Pons (tissue), 1 donor: Measurements from ENCODE around the gene GDAP1L1.

Source experiments
- DNase-seq: peaks from one replicate; pipeline ENCODE4 v3.0.0-alpha.2; 2016; ENCODE audit warnings: low spot score

Gene GDAP1L1

DNA sequence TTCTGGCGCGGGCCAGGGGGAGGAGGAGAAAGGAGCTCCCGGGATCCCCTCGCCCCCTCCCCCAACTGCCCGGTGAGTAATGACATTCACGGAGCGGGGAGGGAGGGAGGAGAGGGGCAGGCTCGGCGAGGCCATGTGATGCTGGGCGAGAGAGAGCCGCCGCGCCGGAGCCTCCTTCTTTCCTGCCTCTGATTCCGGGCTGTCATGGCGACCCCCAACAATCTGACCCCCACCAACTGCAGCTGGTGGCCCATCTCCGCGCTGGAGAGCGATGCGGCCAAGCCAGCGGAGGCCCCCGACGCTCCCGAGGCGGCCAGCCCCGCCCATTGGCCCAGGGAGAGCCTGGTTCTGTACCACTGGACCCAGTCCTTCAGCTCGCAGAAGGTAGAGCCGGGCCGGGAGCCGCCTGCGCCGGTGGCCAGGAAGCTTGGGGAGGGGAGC is at the start of gene GDAP1L1:
TSS of gene GDAP1L1 (plus strand) at position 178 of the 441 bp plus-strand sequence. CDS start at position 205, 27 bp downstream.
- DNase-seq = no peak

DNA sequence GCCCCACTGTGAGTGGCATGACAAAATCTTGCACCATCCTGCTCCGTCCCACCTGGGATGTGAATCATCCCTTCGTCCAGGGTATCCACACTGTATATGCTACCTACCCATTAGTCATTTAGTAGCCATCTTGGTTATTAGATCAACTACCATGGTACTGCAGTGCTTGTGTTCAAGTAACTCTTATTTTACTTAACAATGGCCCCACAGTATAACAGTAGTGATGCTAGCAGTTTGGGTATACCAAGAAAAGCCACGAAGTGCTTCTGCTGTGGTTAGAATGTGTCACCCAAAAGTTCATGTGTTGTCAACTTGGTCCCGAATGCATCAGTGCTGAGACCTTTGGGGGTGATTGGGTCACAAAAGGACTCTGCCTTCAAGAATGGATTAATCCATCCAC is 48.2 kb upstream of the GDAP1L1 start:
- no peak for DNase-seq

DNA sequence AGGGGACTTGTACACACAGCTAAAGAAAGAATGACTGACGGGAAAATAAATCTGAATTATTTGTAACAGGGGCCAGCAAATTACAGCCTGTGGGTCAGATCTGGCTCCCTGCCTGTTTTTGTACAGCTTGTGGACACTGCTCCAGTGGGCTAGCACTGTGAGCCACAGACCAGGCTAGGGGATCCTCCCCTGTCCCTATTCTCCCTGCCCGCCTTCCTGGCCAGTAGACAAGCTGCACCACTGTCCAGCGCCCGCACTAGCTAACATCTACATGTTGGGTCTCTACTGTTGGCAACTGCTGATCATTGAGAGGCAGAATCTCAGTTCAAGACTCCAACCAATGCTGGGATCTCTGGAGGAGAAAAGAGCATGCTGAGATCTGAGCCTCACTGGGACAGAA is 47.2 kb upstream of the GDAP1L1 start:
- no peak for DNase-seq

DNA sequence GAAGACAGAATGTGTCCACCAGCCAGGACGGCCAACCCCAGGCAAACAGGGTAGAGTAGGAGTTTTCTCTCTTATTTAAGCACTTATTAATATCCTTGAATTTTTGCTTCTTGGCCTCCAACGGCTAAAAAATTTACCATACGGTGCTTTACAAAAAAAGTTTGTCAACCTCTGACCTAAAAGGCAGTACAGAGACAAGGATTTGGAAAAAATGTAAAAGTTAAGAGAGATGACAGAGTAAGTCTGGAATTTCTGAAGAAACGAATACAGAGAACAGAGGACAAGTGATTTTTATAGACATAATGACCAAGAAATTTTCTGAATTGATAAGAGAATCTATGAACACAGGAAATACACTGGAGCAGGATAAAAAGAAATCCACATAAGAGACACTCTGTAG is 46.7 kb upstream of the GDAP1L1 start:
- DNase-seq = no peak

DNA sequence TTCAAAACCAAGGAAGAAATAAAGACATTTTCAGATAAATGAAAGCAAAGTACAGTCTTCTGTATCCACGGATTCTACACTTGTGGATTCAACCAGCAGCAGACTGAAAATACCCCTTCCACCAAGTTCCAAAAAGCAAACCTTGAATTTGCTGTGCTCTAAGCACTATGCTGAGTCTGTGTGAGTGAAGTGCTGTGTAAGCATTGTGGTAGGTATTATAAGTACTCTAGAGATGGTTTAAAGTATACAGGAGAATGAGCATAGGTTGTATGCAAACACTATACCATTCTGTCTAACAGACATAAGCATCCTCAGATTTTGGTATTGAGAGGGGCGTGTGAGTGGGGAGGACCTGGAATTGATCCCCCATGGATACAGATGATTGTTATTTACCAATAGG is 46.1 kb upstream of the GDAP1L1 start:
- DNase-seq = no peak

DNA sequence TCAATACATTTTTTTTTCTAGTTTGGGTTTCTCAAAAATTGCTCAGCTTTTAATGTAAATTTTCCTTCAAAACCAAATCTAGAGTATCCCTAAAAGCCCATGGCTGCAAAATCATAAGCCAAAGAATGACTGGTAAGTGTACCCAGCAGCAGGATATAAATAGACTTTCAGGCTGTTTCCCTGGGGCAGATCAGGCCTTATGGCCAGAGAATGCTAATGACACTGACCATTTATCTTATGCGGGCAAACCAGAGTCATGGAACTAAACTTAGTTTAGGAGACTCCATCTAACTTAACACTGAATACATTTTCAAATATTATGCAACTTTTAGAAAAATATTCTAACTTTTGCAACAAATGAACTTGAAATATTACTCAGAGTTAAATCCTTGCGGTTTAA is 43.9 kb upstream of the GDAP1L1 start:
- DNase-seq = no peak

DNA sequence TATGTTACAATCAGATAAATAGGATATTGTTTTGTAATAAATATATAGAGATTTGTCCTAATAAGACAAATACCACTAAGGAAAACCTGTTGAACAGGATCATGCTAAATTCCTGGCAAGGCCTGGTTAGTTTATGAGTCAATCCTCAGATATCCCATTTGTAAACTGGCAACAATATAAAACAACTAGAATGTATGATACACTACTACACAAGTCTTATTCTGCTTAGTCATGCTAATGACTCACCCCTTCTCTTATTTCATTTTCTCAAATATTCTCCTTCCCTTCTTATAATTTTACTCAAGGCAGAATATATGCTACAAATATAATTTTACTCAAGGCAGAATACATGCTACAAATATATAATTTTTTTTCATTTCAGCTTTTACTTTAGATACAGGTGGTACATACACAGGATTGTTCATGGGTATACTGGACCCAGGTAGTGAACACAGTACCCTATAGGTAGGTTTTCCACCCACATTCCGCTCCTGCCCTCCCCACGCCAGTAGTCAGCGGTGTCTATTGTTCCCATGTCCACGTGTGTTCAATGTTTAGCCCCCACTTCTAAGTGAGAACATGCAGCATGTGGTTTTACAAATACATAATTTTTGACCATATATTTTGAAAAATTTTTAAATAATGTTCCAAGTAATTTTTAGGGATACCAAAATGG is 42.8 kb upstream of the GDAP1L1 start:
- DNase-seq = no peak

DNA sequence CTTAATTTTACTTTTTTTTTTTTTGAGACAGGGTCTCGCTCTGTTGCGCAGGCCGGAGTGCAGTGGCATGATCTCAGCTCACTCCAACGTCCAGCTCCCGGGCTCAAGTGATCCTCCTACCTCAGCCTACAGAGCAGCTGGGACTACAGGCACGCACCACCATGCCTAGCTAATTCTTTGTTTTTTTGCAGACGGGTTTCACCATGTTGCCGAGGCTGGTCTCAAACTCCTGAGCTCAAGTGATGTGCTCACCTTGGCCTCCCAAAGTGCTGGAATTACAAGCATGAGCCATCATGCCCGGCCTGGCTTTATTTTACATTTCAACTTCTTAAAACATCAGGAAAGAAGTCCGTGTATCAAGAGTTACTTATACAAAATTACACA is 42.3 kb upstream of the GDAP1L1 start:
- no peak for DNase-seq

DNA sequence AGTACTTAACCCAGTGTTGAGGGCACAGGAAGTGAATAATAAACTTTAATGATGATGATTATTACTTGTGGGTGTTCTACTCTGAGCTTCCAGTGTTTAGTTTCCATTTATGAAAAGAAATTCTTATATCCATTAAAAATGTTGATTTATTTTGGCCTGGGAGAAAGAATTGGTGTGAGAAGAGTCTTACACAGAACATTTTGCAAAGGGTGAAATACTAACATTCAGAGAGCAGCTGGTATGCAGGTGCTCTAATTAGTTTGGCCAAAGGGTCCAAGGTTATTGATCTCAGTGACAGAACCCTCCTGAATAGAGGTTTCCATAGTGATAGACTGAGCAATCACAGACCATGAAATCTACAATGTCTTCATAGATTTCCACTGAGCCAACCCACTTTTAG is 41.0 kb upstream of the GDAP1L1 start:
- no peak for DNase-seq

DNA sequence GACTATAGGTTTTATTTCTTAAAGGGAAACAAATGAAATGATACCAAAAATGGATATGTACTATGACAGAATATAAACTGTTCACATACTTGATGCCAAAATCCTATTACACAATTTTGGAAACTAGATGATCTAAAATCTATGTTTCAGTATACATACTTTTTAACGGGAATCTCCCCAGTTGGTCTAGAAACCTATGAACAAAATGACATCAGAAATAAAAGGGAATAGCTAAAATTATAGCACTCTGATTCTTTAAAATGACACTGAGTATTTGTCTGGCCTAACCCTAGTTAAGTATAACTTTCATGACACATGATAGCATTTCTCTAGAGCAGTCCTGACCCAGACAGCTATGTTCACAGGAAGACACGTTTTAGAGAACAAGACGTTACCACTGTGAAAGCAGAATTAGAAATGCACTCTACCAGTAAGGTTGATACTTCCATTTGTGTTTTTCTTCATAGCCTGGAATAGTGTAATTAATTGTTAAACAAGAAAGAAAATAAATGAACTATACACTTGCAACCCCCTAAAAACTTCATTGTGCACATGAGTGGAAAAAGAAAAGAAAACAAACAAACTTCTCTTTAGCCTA is 39.9 kb upstream of the GDAP1L1 start:
- DNase-seq = no peak

DNA sequence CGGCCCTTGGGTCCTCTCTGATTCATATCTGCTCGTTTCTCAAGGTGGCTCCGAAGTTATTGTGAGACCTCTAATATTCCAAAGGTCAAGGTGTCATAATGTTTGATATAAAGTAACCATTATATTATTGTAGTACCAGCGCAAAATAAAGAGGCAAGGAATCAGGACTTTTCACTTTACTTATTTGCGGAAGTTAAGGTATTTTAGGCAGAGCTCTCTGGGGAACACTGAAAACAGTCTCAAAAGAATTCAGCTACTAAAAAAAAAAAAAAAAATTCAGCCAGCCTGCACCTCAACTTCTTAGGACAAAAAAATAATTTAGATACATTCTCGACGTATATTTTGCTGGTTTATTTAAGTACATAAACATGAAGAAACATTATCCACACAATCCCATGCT is 38.9 kb upstream of the GDAP1L1 start:
- DNase-seq = no peak

DNA sequence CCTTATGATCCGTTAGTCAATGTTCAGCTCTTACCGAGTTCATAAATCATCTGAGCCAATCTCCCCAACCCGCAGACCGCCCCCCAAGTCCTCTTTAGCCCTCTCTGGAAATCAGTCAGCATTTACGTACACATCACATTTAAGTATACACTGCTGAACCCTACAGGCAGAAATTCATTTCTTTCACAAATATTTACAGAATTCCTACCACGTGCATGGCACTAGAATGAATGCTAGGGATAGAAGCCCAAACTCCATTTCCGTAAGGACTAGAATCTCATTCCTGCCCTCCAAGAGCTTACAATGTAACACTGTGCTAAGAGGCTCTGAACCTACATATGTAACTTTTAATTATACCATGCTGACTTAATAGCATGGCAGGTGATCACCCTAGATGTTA is 38.3 kb upstream of the GDAP1L1 start:
- no peak for DNase-seq

DNA sequence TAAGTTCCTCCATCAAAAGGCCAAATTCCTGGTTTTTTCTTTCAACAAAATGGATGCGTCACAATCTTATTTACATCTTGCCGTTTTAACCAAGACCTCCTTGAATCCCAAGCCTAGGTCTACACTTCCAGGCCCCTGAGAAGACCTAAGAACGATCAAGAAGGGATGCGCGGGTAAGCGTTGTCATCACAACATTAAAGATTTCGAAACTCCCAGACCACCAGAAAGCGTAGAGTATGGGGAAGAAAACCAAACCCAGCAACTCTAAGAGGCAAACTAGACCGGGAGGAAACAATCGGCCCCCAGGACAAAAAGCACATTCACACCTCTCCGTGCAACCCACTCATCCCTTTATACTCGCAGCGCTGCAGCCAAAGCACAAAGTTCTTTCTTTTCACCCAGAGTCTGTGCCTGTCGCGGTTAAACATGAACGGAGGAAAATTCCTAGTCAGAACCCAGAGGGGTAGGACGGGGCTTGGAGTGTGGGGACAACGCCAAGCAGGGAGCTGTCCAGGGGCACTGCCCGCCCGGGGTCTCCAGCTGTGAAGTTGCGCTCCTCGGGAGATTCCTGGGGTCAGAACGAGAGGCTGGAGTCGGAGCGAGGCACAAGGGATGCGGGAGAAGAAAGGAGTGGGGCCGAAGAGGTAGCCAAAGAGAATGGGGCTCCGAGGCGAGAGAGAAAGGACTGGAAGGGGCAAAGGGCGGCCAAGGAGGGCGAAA is 37.3 kb upstream of the GDAP1L1 start:
- DNase-seq = peak; percentile 29

DNA sequence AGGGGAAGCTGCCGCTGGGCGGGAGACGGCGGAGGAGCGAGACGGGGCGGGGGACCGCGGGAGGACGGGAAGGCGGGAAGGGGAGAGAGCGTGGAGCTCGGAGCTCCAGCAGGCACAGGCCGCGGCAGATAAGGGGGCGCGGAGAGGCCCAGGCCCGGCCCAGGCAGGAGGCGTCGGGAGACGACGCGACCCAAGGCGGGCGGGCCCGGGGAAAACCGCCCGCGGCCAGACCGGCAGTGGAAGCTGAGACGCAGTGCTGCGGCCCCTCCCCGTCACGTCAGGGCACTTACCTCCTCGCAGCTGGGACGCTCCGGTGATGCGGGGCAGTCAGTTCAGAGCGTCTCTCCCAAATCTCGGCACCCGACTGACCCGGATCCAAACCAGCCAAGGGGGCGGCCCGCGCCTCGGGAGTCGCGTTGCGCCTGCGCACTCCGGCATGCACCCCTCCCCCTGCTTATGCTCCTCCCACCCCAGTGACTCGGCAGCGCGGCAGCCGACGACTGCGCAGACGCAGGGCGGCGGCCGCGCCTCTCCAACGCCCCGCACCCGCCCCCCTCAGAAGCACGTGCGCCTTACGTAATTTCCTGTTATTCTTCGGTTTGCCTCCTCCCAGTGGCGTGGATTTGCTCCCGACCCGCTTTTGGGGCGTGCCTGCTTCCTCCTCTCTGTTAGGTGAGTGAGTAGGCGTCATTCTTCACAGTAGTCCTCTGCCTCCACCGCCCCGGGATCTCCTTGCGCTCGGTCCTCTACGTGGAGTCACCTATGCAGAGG is 36.5 kb upstream of the GDAP1L1 start, which contains the start of gene OSER1:
TSS of gene OSER1 (minus strand) at position 366 of the 771 bp plus-strand sequence. CDS start 3,814 bp downstream, outside the sequence.
- peak; percentile 97 for DNase-seq

DNA sequence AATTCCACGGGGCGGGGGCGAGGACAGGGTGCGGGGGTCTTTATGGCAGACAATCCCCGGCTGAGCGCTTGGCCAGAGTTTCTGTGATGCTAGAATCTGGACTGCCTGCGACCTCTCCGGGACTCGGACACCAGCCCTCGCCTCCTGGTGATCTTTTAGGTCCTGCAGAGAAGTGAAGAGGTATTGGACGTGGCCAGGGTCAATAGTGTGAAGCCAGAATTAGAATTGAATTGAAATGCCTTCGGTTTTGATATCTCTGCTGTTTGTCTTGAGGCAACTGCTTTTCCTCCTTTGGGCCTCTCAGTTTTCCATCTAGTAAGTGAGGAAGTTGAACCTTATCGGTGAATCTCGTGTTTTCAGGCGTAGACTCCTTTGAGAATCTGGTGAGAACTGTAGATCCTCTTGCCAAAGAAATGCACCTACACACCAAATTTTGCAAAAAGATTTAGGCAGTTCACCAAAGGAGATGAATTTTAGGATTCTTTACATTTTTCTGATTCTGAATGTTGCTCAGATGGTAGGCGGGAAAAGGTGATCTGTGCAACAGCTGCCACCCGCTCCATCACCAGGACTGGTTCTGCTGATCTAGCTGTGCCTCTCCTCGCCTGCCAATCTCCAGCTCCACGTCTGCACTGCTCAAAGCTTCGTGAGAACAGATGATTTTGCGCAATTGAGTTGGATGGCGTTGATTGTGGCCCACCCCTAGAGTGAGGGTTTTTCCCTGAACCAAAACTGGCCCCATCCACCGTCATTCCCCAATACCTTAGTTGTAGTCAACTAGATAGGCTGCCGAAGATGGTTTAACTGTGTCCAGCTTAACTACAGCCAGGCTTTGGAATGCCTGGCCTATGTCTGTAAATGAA is 35.7 kb upstream of the GDAP1L1 start:
- DNase-seq = peak; percentile 55

DNA sequence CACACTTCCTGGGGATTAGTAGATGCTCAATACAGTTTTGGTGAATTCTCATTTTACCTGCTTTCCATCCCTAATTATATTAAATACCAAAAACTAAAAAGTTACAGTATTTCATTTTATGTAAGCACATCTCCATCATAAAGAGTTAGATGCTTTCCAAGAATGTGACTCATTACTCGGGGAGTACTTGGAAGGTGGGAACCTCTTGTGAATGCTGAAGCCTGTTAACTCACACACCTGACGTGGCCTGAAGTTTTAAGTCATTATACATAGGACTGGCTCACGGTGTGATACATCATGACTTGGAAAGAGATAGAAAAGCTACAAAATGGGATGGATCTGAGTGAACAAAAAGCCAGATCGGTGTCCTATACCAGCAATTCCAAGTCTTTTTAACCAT is 34.3 kb upstream of the GDAP1L1 start:
- no peak for DNase-seq

DNA sequence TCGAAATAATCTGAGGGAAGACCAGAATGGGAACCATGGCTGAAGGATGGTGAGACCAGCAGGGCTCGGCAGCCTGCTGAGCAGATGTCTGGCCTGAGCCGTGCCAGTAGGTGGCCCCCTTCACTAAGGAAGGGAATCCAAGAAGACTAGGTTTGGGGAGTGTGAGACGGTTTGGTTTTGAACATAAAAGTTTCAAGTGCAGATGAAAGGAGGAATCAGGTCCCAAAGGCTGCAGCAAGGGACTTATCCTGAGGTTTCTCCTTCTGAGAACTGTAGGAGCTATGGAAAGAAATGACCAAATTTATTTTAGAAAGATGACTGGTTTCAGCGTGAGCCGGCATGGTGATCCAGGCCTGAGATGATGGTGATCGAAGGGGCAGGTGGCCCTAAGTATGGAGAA is 32.0 kb upstream of the GDAP1L1 start:
- DNase-seq = peak; percentile 71

DNA sequence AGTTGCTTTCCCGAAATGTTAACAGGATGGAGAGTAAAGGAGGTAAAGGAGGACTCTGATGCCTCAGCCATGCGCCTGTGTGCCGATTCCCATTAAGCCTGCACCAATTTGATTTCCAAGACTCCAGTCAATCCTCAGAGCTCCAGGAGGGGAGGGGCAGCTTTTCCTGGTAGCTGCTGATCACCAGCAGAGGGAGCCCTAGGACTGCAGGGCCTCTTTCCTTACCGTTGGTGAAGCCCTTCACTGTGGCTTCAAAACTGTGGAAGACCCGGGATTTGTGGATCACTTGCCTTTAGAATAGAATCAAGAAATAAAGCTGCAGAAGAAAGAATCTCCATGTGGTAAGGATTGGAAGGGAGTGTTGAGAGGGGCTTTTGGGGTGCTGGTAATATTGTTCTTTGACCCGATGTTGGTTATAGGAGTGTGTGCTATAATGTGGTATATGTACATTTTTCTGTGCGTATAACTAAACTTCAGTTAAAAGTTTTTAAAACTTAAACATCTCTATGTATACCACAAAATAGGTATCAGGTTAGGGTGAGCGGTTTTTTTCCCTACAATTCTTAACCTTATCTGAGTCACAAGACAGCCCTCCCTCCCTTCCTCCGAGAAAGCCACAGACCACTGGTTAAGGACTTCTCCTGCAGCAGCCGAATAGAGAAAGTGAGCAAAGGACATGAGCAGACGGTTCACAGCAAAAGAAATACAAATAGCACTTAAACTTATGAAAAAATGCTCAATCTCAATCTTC is 29.6 kb upstream of the GDAP1L1 start:
- peak; percentile 67 for DNase-seq

DNA sequence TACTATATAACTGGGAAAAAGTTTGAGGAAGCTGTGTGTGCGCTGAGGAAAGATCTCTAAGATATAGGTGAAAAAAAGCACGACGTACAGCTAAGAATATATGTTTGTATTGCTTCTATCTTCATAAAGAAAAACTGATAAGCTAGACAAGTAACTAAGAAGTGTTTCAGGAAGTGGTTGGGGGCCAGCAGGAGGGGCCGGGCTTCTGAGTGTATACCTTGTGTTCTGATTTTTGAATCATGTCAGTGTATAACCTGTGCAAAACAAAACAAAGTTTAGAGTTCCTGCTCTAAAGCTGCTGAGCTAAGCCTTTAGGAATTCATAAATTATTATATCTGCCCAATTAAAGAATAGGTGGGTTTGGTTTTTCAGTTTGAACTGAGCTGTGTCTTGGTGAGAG is 28.7 kb upstream of the GDAP1L1 start:
- no peak for DNase-seq

DNA sequence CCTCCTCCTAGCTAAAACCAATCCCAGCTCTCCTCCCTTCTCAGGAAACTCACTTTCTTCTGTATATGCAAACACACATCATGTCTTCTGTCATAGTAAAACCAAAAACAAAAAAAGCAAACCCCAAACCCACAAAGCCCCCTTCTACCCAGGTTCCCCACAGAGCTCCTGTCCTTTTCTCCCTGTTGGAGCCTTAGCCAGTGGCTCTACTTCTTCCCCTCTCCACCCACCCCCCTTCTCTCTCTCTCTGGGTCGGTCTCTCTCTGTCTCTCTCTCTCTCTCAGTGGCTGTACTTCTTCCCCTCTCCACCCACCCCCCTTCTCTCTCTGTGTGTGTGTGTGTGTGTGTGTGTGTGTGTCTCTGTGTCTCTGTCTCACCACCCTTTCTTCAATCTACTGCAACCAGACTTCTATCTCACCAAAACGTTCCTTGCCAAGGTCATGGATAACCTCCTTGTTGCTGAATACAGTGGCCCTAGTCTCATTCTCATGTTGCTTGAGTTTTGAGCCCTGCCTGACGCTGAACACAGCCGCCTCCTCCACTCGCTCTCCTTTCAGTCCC is 27.9 kb upstream of the GDAP1L1 start:
- DNase-seq = no peak
